Ishikawa (cell line): ENCODE measurements around the gene HBZ.

Source experiments
- CEBPB ChIP-seq: IDR thresholded peaks from 2 replicates; pipeline ENCODE4 v1.6.1; 2012
- CREB1 ChIP-seq: IDR thresholded peaks from 2 replicates; pipeline ENCODE4 v1.6.1; 2012; ENCODE audit warnings: low read depth
- EGR1 ChIP-seq: IDR thresholded peaks from 2 replicates; pipeline ENCODE4 v1.6.1; 2012
- EP300 ChIP-seq: IDR thresholded peaks from 2 replicates; pipeline ENCODE4 v1.6.1; 2012; ENCODE audit warnings: borderline replicate concordance
- FOXM1 ChIP-seq: IDR thresholded peaks from 2 replicates; pipeline ENCODE4 v1.6.1; 2012; ENCODE audit warnings: low read depth, borderline replicate concordance
- NFIC ChIP-seq: IDR thresholded peaks from 2 replicates; pipeline ENCODE4 v1.6.1; 2012
- RAD21 ChIP-seq: IDR thresholded peaks from 2 replicates; pipeline ENCODE4 v1.6.1; 2012; ENCODE audit warnings: low read depth
- TAF1 ChIP-seq: IDR thresholded peaks from 2 replicates; pipeline ENCODE4 v1.6.1; 2012; ENCODE audit warnings: low read depth, mild to moderate bottlenecking
- TCF12 ChIP-seq: IDR thresholded peaks from 2 replicates; pipeline ENCODE4 v1.6.1; 2012; ENCODE audit warnings: low read depth
- TEAD4 ChIP-seq: IDR thresholded peaks from 2 replicates; pipeline ENCODE4 v1.6.1; 2012
- ZBTB7A ChIP-seq: IDR thresholded peaks from 2 replicates; pipeline ENCODE4 v1.6.1; 2012; ENCODE audit warnings: low read depth
- TF ChIP-seq, protein P1 (sequence below): IDR thresholded peaks from 2 replicates; pipeline ENCODE4 v1.6.1; 2012
- TF ChIP-seq, protein P2 (sequence below): IDR thresholded peaks from 2 replicates; pipeline ENCODE4 v1.6.1; 2012
- TF ChIP-seq, protein P3 (sequence below): IDR thresholded peaks from 2 replicates; pipeline ENCODE4 v1.6.1; 2012; ENCODE audit warnings: low read depth, mild to moderate bottlenecking

HBZ gene

DNA sequence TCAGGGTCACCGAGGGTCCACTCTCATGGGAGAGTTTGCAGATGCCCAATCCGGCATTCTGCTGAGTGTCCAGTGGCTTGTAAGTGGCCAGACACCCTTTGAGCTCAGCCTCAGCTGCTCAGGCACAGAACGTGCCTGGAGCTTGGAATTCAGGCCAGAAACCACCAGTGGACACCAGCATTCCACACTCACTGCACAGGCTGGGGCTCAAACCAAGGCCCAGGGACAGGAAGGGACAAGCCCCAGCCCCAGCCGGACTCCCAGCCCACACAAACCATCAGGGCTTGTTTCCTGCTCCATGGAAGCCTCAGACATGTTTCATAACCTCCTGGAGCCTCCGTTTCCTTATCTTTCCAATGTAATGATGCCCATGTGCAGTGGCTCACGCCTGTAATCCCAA is 9.0 kb upstream of the HBZ start:
- TF ChIP-seq FOXM1 (no peak), TEAD4 (no peak), RAD21 (no peak), EGR1 (no peak), NFIC (no peak), ZBTB7A (no peak), TAF1 (no peak), CEBPB (no peak)
- TF ChIP-seq, protein P1, sequence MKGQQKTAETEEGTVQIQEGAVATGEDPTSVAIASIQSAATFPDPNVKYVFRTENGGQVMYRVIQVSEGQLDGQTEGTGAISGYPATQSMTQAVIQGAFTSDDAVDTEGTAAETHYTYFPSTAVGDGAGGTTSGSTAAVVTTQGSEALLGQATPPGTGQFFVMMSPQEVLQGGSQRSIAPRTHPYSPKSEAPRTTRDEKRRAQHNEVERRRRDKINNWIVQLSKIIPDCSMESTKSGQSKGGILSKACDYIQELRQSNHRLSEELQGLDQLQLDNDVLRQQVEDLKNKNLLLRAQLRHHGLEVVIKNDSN: no peak
- TF ChIP-seq, protein P2, sequence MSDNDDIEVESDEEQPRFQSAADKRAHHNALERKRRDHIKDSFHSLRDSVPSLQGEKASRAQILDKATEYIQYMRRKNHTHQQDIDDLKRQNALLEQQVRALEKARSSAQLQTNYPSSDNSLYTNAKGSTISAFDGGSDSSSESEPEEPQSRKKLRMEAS: no peak
- TF ChIP-seq, protein P3, sequence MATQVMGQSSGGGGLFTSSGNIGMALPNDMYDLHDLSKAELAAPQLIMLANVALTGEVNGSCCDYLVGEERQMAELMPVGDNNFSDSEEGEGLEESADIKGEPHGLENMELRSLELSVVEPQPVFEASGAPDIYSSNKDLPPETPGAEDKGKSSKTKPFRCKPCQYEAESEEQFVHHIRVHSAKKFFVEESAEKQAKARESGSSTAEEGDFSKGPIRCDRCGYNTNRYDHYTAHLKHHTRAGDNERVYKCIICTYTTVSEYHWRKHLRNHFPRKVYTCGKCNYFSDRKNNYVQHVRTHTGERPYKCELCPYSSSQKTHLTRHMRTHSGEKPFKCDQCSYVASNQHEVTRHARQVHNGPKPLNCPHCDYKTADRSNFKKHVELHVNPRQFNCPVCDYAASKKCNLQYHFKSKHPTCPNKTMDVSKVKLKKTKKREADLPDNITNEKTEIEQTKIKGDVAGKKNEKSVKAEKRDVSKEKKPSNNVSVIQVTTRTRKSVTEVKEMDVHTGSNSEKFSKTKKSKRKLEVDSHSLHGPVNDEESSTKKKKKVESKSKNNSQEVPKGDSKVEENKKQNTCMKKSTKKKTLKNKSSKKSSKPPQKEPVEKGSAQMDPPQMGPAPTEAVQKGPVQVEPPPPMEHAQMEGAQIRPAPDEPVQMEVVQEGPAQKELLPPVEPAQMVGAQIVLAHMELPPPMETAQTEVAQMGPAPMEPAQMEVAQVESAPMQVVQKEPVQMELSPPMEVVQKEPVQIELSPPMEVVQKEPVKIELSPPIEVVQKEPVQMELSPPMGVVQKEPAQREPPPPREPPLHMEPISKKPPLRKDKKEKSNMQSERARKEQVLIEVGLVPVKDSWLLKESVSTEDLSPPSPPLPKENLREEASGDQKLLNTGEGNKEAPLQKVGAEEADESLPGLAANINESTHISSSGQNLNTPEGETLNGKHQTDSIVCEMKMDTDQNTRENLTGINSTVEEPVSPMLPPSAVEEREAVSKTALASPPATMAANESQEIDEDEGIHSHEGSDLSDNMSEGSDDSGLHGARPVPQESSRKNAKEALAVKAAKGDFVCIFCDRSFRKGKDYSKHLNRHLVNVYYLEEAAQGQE: no peak

DNA sequence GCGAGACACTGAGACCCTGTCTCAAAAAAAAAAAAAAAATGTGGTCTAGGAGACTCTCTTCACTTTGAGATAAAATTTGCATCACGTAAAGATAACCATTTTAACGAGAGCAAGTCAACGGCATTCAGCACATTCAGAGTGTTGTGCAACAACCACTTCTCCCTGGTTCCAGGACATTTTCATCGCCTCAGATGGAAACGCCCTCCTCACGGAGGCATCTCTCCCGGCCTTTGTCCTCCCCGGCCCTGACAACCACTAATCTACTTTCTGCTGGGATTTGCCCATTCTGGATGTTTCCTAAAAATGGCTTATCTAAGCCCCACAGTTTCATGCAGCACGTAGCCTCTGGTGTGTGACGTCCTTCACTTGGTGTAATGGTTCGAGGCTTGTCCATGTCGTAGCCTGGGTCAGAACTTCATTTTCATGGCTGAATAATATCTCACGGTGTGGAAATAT is 7.6 kb upstream of the HBZ start:
- TF ChIP-seq TAF1: no peak
- TF ChIP-seq, protein P3: no peak
- TF ChIP-seq, protein P1: no peak

DNA sequence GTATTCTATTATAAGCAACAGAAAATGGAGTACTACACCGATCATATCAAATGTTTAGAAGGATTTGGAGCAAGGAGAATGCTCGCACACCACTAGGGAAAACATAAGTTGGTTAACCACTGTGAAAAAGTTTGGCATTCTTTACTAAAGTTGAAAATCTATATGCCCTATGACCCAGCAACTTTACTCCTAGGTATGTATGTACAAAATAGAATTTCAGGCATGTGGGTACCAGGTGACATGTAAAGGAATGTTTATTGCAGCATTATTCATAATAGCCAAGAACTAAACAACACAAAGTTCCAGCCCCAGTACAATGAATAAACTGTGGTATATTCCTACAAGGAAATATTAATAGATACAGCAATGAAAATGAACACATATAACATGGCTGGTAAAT is 5.8 kb upstream of the HBZ start:
- TF ChIP-seq FOXM1 (no peak), TCF12 (no peak), EP300 (no peak), RAD21 (no peak), TEAD4 (no peak), ZBTB7A (no peak), NFIC (no peak)
- TF ChIP-seq, protein P3: no peak
- TF ChIP-seq, protein P2: no peak

DNA sequence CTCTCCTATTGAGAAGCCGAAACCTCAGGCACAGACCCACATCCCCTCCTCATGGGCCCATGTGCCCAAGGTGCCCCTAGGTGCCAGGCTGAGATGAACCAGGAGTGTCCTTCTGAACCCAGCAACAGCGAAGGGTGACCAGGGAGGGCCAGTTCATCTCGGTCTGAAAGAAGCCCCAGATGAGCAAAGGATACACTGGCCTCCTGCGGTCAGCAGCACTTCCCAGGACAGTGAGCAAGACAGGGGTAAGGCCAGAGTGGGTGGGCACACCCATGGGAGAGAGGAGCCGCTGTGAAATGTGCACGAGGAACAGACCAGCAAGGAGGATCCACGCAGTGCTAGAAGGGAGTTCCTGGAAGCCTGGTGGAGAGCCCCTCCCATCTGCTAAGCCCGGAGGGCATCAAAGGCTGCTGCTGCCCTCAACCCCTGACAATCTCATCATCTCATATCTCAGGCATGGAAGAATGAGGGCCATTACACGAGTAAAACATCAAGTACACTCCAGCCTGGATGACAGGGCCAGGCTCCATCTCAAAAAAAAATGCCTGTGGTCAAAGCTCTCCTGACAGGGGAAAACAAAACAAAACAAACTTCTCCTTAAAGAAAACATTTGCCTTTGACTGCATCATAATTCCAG is 3.3 kb upstream of the HBZ start:
- TF ChIP-seq CREB1: no peak

DNA sequence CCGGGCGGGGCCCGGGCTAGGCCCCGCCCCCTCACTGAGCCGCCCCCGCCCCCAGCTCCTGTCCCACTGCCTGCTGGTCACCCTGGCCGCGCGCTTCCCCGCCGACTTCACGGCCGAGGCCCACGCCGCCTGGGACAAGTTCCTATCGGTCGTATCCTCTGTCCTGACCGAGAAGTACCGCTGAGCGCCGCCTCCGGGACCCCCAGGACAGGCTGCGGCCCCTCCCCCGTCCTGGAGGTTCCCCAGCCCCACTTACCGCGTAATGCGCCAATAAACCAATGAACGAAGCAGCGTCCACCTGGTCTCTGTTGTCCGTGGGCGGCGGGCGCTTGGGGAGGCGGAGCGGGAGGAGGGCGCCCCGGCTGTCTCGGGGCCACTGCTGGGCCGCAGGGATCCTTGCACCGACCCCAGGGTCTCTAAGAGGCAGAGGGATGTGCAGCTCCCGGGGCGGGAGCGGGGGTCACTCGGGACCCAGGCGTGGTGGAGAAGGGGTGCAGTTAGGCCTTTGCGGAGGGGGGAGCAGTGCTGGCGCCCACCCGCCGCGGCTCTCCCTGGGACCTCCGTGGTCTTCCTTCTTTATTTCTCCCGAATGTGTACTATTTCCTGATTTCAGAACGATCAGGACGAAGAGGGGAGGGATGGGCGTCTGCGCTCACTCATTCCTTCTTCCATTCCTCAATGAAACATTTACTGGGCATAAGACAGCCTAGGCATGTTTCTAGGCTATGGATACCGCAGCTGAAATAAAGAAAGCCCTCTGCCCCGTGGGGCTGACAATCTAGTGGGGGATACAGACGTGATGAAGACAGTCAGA is 2.0 kb downstream of the HBZ start:
- TF ChIP-seq, protein P2: peak; percentile 51
- peak; percentile 67; the same call in 1 of the 2 replicates for TF ChIP-seq ZBTB7A
- TF ChIP-seq EGR1: peak; percentile 75
- no peak for TF ChIP-seq RAD21
